GM06990 (cell line): ENCODE measurements around the gene CCAR1.
"Not testable (repeated sequence)": the region's sequence is repeated elsewhere in the genome, so short reads cannot be mapped to it uniquely, and the experiment has no call there.

Source experiments
- DNase-seq: peaks from one replicate; pipeline ENCODE4 v3.0.0-alpha.2; 2011; ENCODE audit not compliant: insufficient read length; ENCODE audit errors: extremely low read depth
- H3K27me3 ChIP-seq: replicated peaks from 2 replicates; pipeline ENCODE4 v1.6.0; 2011; ENCODE audit warnings: low read length; ENCODE audit not compliant: control insufficient read depth, insufficient read depth
- H3K36me3 ChIP-seq: 2 replicates; pipeline ENCODE4 v1.5.1; 2011; ENCODE audit warnings: low read length; ENCODE audit not compliant: control insufficient read depth, insufficient read depth
- H3K4me3 ChIP-seq: replicated peaks from 2 replicates; pipeline ENCODE4 v1.5.1; 2011; ENCODE audit warnings: low read depth, mild to moderate bottlenecking, control low read depth, low read length
- CTCF ChIP-seq: IDR thresholded peaks from 2 replicates; pipeline ENCODE4 v1.5.1; 2011; ENCODE audit warnings: low read length, control low read depth, mild to moderate bottlenecking, inconsistent platforms; ENCODE audit not compliant: insufficient read depth, poor library complexity, severe bottlenecking

CCAR1 gene

GRCh38 chr10:68800211-68800610, 79.2 kb downstream of the CCAR1 start:
- H3K4me3 ChIP-seq, result no peak overlapping the region
- TF ChIP-seq CTCF, result no peak
- DNase-seq, result no peak
- no peaks in the 10 kb centered on the region; the same call in 1 of the 2 replicates for H3K36me3 ChIP-seq
- no peaks in the 10 kb centered on the region for H3K27me3 ChIP-seq

- DNase-seq, result no peak
- TF ChIP-seq CTCF, result no peak
- Histone ChIP-seq H3K36me3 (no peaks in the 10 kb centered on the region), H3K27me3 (no peaks in the 10 kb centered on the region), H3K4me3 (no peak overlapping the region)
Measured at GRCh38 chr10:68804692-68805091, 83.7 kb downstream of the CCAR1 start.

GRCh38 chr10:68810830-68811229, 89.8 kb downstream of the CCAR1 start:
- not testable (repeated sequence) for H3K27me3 ChIP-seq, H3K4me3 ChIP-seq, H3K36me3 ChIP-seq, DNase-seq

GRCh38 chr10:68811314-68812009, 90.4 kb downstream of the CCAR1 start:
- no peak for TF ChIP-seq CTCF
- DNase-seq, result no peak
- Histone ChIP-seq H3K4me3 (no peak overlapping the region), H3K36me3 (no peaks in the 10 kb centered on the region), H3K27me3 (no peaks in the 10 kb centered on the region)

- Histone ChIP-seq H3K4me3 (no peak overlapping the region), H3K36me3 (no peaks in the 10 kb centered on the region), H3K27me3 (no peaks in the 10 kb centered on the region)
- no peak for TF ChIP-seq CTCF
- no peak for DNase-seq
Measured at GRCh38 chr10:68812420-68812819, 91.4 kb downstream of the CCAR1 start.

- H3K27me3 ChIP-seq, result no peaks in the 10 kb centered on the region
- H3K4me3 ChIP-seq, result no peak overlapping the region
- DNase-seq, result no peak
- TF ChIP-seq CTCF, result no peak
- H3K36me3 ChIP-seq, result no peaks in the 10 kb centered on the region
Measured at GRCh38 chr10:68813559-68813958, 92.5 kb downstream of the CCAR1 start.
